Natural killer cell (primary cell): ENCODE results near the gene MARCO. TPM values are rescaled to one million over a fixed set of nuclear protein-coding genes. Genes with fewer than 3 reads are reported as not detected.

ENCODE experiments used
- ATAC-seq, 3 donors: fragments of 150-1000 bp in 2 of 3; fragments of 200-7000 bp in 1 of 3; cut with Tn5 transposase; 1 replicate in 1 of 3; 2 replicates in 2 of 3; pipeline ENCODE4 v1.10.0; 2021; ENCODE audit warnings: mild to moderate bottlenecking in 2 of 3, moderate library complexity in 2 of 3
- DNase-seq, 2 donors: peaks; one replicate each; pipeline versions ENCODE4 v3.0.0 to v3.0.0-alpha.2; 2013 to 2021; ENCODE audit warnings: mixed read lengths in 1 of 2
- H3K27ac ChIP-seq: one replicate; pipeline ENCODE4 v1.5.1; 2013; ENCODE audit warnings: mild to moderate bottlenecking, low read length
- H3K27me3 ChIP-seq: one replicate; pipeline ENCODE4 v1.6.1; 2013; ENCODE audit warnings: low read length; ENCODE audit not compliant: control insufficient read depth, insufficient read depth
- H3K36me3 ChIP-seq: one replicate; pipeline ENCODE4 v1.6.1; 2013; ENCODE audit warnings: low read length; ENCODE audit not compliant: control insufficient read depth, insufficient read depth
- H3K4me1 ChIP-seq: one replicate; pipeline ENCODE4 v1.6.1; 2013; ENCODE audit warnings: low read length; ENCODE audit not compliant: control insufficient read depth, insufficient read depth
- H3K4me3 ChIP-seq: one replicate; pipeline ENCODE4 v1.5.1; 2013; ENCODE audit warnings: low read length
- H3K9me3 ChIP-seq: one replicate; pipeline ENCODE4 v1.6.1; 2013; ENCODE audit warnings: low read length; ENCODE audit not compliant: control insufficient read depth, insufficient read depth
- H3K27ac Mint-ChIP-seq, 2 donors: one replicate each; pipeline ENCODE4 v1.8.0; 2022; ENCODE audit warnings: mild to moderate bottlenecking in 2 of 2, mixed read lengths in 2 of 2, moderate library complexity in 1 of 2
- H3K27me3 Mint-ChIP-seq, 2 donors: one replicate each; pipeline ENCODE4 v1.8.0; 2022; ENCODE audit warnings: low read depth in 2 of 2, mixed read lengths in 2 of 2
- H3K36me3 Mint-ChIP-seq: one replicate; pipeline ENCODE4 v1.8.0; 2022; ENCODE audit warnings: mixed read lengths
- H3K4me1 Mint-ChIP-seq, 2 donors: one replicate each; pipeline ENCODE4 v1.8.0; 2022; ENCODE audit warnings: mixed read lengths in 2 of 2
- H3K4me3 Mint-ChIP-seq: one replicate; pipeline ENCODE4 v1.8.0; 2022; ENCODE audit warnings: mild to moderate bottlenecking, moderate library complexity, mixed read lengths
- H3K9me3 Mint-ChIP-seq, 2 donors: one replicate each; pipeline ENCODE4 v1.8.0; 2022; ENCODE audit warnings: mixed read lengths in 2 of 2
- WGBS: methylation state at CpG from one replicate; pipeline ENCODE4 v1.1.7; 2013; ENCODE audit warnings: missing lambda C conversion rate; ENCODE audit not compliant: insufficient coverage; 5-methylcytosine and 5-hydroxymethylcytosine counted together
- intact Hi-C: fragments of 100-400 bp; cut with micrococcal nuclease; formaldehyde crosslinking; loops from one replicate; pipeline ENCODE4 v1.14.2; 2022
- total RNA-seq, 4 donors: library from RNA; stranded (reverse); fragments of 120-200 nt in 1 of 4; gene quantifications; one replicate each; pipeline versions ENCODE4 v1.2.3 to v1.2.4, GENCODE V29; 2013 to 2022
- TF ChIP-seq, protein P1 (sequence below): fragments of 200-600 bp; IDR thresholded peaks from one replicate; pipeline ENCODE4 v1.8.0; 2022; ENCODE audit warnings: antibody characterized with exemption

The MARCO gene
- total RNA-seq, result under 1 TPM in 2 of 3 donors, not detected in 1; 0.38 to 0.75 TPM
- total RNA-seq (2013), result 0.52 TPM

DNA sequence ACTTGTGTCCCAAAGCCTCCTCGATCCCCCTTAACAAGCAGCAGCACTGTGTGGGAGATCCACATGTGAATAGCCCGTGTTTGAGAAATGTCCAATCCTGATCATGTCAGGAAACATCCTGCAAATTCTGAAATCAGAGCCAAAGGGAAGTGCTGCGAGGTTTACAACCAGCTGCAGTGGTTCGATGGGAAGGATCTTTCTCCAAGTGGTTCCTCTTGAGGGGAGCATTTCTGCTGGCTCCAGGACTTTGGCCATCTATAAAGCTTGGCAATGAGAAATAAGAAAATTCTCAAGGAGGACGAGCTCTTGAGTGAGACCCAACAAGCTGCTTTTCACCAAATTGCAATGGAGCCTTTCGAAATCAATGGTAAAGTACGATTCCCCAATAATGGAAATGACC lies at the start of gene MARCO:
Gene MARCO (plus strand): TSS at position 164 of the 400 bp plus-strand sequence. CDS start 107 bp downstream, at position 271.
- no peak within 1 kb of the TSS for H3K4me3 ChIP-seq
- Mint-ChIP-seq H3K4me3 (no peak within 1 kb of the TSS), H3K36me3 (no peaks in the 10 kb centered on the region), H3K27me3 (peaks cover 10 to 15% of the 10 kb centered on the region in 2 donors), H3K9me3 (no peaks in the 10 kb centered on the region), H3K27ac (no peak within 1 kb of the TSS), H3K4me1 (peaks cover 5 to 7% of the 10 kb centered on the region in 2 donors)
- no peak for ATAC-seq
- no peak for DNase-seq
- TF ChIP-seq, protein P1, sequence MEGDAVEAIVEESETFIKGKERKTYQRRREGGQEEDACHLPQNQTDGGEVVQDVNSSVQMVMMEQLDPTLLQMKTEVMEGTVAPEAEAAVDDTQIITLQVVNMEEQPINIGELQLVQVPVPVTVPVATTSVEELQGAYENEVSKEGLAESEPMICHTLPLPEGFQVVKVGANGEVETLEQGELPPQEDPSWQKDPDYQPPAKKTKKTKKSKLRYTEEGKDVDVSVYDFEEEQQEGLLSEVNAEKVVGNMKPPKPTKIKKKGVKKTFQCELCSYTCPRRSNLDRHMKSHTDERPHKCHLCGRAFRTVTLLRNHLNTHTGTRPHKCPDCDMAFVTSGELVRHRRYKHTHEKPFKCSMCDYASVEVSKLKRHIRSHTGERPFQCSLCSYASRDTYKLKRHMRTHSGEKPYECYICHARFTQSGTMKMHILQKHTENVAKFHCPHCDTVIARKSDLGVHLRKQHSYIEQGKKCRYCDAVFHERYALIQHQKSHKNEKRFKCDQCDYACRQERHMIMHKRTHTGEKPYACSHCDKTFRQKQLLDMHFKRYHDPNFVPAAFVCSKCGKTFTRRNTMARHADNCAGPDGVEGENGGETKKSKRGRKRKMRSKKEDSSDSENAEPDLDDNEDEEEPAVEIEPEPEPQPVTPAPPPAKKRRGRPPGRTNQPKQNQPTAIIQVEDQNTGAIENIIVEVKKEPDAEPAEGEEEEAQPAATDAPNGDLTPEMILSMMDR, result no peak
- H3K9me3 ChIP-seq, result no peaks in the 10 kb centered on the region
- WGBS, result 70% methylated on average over 7 of the region's 7 CpGs
- no peaks in the 10 kb centered on the region for H3K36me3 ChIP-seq
- H3K4me1 ChIP-seq, result peaks cover 6% of the 10 kb centered on the region
- intact Hi-C loops, result no loop called here
- no peak within 1 kb of the TSS for H3K27ac ChIP-seq
- no peaks in the 10 kb centered on the region for H3K27me3 ChIP-seq

DNA sequence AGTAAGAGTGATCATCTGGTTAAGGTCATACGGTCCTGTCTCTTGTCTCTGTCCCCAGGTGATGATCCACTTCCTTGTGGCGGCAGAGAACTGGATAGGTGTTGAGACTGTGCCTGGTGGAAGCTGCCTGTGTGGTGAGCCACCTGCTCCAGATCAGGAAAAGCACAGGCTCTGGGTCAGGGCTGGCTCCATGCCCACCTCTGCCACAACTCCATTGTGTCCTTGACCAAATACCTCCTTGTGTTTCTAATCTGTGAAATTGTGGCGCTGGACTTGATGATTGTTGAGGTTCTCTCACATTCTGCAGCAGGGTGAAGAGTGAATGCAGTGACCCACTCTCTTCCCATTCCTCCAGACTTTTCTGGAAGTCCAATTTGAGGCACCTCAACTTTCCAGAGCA lies 48.9 kb upstream of the MARCO start:
- Mint-ChIP-seq H3K27ac (no peak overlapping the region), H3K27me3 (peaks cover 6 to 26% of the 10 kb centered on the region in 2 donors), H3K4me1 (no peaks in the 10 kb centered on the region), H3K4me3 (no peak overlapping the region), H3K36me3 (peaks cover 12% of the 10 kb centered on the region), H3K9me3 (peaks cover 5 to 8% of the 10 kb centered on the region in 2 donors)
- intact Hi-C loops, result no loop called here
- no peak overlapping the region for H3K27ac ChIP-seq
- H3K27me3 ChIP-seq, result peaks cover 2% of the 10 kb centered on the region
- H3K9me3 ChIP-seq, result no peaks in the 10 kb centered on the region
- no peaks in the 10 kb centered on the region for H3K4me1 ChIP-seq
- H3K4me3 ChIP-seq, result no peak overlapping the region
- DNase-seq (no peak), ATAC-seq (no peak)
- H3K36me3 ChIP-seq, result no peaks in the 10 kb centered on the region
- WGBS, result 87% methylated on average over 3 of the region's 3 CpGs
- TF ChIP-seq, protein P1, result no peak

DNA sequence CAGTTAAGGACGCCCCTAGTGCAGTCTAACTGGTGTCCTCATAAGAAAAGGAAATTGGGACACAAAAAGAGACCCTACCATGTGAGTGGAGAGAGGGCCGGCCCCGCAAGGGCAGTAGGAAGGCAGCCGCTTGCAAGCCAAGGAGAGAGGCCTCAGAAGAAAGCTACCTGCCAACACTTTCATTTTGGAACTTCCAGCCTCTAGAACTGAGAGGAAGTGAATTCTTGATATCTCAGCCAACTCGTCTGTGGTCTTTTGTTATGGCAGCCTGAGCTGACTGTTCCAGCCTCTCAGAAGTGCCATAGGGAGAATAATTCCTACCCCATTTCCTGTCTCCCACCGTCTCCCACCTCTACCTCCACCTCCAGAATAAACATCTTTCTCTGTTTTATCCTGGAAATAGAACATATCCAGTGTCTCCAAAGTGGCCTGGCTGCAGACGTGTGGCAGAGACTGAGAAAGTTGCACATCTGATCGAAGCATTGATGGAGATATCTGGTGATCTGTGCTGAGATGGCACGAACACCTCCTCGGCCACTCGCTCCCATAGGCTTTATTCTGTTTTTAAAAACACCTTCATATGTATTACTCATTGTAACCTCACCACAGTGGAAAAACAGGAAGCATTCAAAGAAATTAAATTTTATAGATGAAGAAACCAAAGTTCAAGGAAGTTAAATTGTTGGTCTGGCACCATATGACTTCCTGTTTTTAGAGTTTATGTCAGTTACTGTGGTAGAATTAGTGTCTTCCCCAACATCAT lies 39.5 kb upstream of the MARCO start:
- H3K9me3 Mint-ChIP-seq, result peaks cover 0 to 2% of the 10 kb centered on the region in 2 donors
- WGBS, result 47% methylated on average over 11 of the region's 11 CpGs
- TF ChIP-seq, protein P1, result no peak
- no peaks in the 10 kb centered on the region for H3K36me3 ChIP-seq
- no peaks in the 10 kb centered on the region for H3K36me3 Mint-ChIP-seq
- no peak overlapping the region for H3K27ac ChIP-seq
- DNase-seq, result peak in 1 of 2 donors; percentile 19
- no peaks in the 10 kb centered on the region for H3K9me3 ChIP-seq
- H3K27me3 Mint-ChIP-seq, result peaks cover 0 to 6% of the 10 kb centered on the region in 2 donors
- H3K4me1 Mint-ChIP-seq, result no peaks in the 10 kb centered on the region
- H3K4me3 ChIP-seq, result no peak overlapping the region
- ATAC-seq, result no peak
- intact Hi-C loops, result no loop called here
- no peak overlapping the region for H3K4me3 Mint-ChIP-seq
- no peaks in the 10 kb centered on the region for H3K27me3 ChIP-seq
- H3K27ac Mint-ChIP-seq, result no peak overlapping the region
- no peaks in the 10 kb centered on the region for H3K4me1 ChIP-seq

DNA sequence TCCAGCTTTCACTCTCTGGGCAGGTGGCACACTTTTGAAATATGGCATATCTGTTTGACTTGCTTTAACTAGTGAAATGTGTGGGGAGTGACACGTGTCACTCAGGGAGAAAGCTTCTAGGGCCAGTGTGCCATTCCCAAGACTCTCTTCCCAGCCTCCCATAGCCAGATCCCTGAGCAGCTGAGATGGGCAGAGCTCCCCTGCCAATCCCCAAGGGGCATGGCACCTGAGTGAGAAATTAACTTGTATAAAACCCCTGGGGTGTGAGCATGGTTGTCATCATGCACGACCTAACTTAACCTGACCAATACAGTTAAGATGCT lies 39.0 kb upstream of the MARCO start:
- H3K27me3 ChIP-seq, result no peaks in the 10 kb centered on the region
- Mint-ChIP-seq H3K36me3 (no peaks in the 10 kb centered on the region), H3K9me3 (peaks cover 0 to 2% of the 10 kb centered on the region in 2 donors), H3K4me3 (no peak overlapping the region), H3K4me1 (no peaks in the 10 kb centered on the region), H3K27me3 (peaks cover 0 to 6% of the 10 kb centered on the region in 2 donors), H3K27ac (no peak overlapping the region)
- ATAC-seq, result no peak
- H3K4me3 ChIP-seq, result no peak overlapping the region
- no peaks in the 10 kb centered on the region for H3K4me1 ChIP-seq
- no peaks in the 10 kb centered on the region for H3K36me3 ChIP-seq
- DNase-seq, result no peak
- no CpG with 5 or more reads among the region's 2 CpGs for WGBS
- H3K27ac ChIP-seq, result no peak overlapping the region
- intact Hi-C loops, result no loop called here
- no peaks in the 10 kb centered on the region for H3K9me3 ChIP-seq
- TF ChIP-seq, protein P1, result no peak
